HG03196 (cell line): ENCODE measurements around the gene EPHA7.

ENCODE experiments used
- ATAC-seq: cut with Tn5 transposase; IDR thresholded peaks from one replicate; pipeline ENCODE4 v1.9.1; 2021; ENCODE audit not compliant: unreplicated experiment

Gene EPHA7

DNA sequence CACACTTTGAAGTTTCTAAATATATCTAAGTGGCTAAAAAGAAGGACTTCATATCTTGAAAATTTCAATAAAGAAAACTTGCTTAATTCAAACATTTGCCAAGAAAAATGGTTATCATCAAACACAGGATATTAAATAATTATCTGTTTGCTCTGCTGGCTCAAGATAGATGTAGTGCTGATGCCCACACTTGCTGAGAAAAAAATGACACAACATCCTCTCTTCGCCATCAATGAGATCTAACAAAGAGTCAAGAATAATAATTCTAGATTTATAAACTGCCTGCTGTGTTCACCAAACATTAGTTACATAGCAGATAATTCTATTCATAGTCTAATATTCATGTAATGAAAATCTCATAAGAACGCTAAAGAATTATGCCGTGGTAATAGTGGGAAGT, 93.6 kb downstream of the EPHA7 start:
- ATAC-seq, result no peak

DNA sequence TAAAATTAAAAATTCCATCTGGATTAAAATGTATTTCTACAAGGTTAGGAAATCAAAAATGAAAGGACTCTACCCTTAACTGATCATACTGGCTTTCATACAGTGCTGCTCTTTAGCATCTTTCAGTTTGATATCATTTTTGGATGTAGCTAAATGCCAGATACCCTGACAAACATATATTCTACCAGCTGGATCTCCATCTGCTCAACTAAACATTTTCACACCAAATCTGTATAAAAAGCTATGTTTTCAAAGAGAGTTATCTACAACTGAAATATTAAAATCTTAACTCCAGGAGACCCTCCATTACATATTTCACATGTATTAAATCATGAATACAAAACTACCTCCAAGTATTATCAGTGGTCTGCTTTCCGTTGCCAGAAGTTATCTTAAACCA, 95.7 kb downstream of the EPHA7 start:
- ATAC-seq, result no peak

DNA sequence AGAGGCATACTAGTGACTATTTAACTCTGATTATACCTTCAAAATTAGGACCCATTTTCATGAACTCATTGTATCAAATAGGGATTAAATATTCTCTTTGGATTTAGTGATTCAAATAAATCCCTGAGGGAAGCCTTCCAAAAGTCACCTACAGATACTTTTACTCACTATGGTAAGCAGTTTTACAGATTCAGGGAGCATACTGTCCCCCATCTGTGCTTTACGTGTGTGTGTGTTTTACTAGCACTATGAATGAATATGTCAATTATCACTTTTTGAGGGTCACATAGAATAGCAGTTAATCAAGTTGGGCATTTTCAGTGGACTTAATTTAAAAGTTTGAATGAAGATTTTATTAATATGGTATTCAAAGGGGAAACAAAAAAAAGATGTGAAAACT, 96.7 kb downstream of the EPHA7 start:
- ATAC-seq, result no peak

DNA sequence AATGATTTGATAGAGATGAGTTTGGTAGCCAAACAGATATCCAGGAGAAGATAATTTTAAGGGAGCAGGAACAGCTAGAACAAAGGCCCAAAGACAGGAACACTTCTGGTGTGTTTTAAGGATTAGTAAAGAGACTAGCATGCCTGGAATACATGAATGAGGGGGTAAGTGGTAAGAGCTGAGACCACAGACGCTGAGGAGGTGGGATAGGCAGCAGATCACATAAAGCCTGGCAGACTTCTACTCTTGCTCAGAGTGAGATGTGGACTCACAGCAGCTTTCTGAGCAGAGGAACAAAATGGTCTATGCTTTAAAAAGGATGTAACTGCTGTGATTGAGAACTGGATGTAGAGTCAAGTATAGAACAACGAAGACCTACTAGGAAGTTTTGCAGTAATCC, 100.1 kb downstream of the EPHA7 start:
- ATAC-seq, result no peak

DNA sequence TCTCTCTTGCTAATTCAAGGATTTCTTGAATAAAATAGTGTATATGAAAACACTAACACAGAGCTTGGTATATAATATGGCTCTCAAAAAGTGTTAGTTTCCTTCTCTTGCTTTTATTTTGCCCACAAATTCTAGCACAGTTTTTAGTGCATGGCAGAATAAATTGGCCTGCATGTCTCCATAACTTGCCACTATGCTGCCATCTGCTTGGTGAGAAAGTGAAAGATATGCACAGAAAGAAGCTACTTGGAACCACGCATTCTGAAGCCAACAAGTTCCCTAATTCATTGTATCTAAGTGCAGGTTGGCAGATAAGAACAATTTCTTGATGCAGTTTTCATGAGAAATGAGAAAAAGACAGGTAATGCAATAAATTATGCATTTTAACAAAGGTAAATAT, 101.2 kb downstream of the EPHA7 start:
- no peak for ATAC-seq

DNA sequence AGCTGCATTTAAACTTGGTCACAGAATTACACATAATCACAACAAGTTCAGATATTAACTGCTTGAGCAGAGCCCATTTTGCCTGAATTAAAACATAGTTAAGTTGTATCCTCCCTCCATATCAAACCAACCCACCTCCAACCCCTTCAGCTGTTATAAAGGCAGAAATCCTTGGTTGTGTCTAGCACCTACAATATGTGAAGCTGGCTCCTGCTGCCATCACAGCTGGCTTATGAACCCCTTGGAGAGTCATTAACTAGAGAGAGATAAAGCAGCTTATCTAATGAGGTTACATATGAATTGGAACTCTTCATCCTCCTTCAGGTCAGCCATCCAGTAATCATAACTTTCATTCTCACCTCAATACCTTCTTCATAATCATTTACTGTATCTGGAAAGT, 101.8 kb downstream of the EPHA7 start:
- no peak for ATAC-seq

GRCh38 chr6:93307505-93308409, 111.6 kb downstream of the EPHA7 start:
- no peak for ATAC-seq

- no peak for ATAC-seq
Observed at GRCh38 chr6:93305088-93305487, 114.3 kb downstream of the EPHA7 start.

GRCh38 chr6:93304505-93304904, 114.9 kb downstream of the EPHA7 start:
- no peak for ATAC-seq

DNA sequence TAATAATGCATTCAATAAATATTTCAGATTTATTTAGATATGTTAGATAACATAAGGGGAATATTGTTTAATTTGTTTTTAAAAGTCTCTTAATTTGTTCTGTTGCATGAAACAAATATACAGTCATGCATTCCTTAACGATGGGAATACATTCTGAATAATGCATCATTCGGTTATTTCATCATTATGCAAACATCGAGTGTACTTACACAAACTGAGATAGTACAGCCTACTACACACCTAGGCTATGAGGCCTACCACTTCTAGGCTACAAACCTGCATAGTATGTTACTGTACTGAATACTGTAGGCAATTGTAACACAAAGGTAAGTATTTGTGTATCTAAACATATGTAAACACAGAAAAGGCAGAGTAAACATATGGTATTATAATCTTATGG, 118.7 kb downstream of the EPHA7 start:
- no peak for ATAC-seq

GRCh38 chr6:93299622-93300021, 119.7 kb downstream of the EPHA7 start:
- no peak for ATAC-seq

DNA sequence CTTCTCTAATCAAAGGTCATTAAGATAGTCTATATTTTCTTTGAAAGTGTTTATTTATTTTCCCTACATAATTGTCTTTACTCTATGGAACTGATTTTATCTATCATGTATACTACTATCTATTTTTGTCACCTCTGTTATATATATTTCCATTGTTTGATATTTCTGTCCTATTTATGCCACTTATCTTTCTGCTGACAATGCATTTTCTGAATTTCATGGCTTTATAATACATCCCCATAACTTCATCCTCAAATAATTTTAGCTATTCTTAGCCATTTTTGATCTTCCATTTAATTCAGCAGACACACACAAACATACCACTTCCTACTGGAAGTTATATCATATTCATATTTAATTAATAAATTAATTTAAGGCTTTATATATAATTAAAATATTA, 123.7 kb downstream of the EPHA7 start:
- no peak for ATAC-seq

GRCh38 chr6:93294879-93295278, 124.5 kb downstream of the EPHA7 start:
- ATAC-seq, result no peak

- ATAC-seq, result no peak
Observed at GRCh38 chr6:93293872-93294271, 125.5 kb downstream of the EPHA7 start.

DNA sequence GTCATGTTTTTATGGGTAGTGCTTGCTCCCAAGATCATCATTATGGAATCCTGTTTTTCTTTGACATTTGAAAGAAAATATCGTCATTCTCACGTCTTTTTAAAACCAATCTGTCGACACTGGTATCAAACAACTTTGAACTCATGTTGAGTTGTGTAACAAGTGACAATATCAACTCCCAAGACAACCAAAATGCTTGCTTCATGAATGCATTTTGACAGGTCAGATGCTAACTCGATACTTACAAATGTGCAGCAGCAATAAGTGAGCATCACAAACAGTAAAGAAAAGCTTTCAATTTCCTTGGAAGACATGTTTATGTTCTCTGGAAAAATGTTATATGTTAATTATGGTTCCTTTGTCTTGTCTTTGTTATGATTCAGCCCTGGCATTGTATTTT, 125.9 kb downstream of the EPHA7 start:
- ATAC-seq, result no peak

GRCh38 chr6:93282521-93283031, 136.8 kb downstream of the EPHA7 start:
- no peak for ATAC-seq

- no peak for ATAC-seq
Observed at GRCh38 chr6:93278241-93278640, 141.1 kb downstream of the EPHA7 start.

DNA sequence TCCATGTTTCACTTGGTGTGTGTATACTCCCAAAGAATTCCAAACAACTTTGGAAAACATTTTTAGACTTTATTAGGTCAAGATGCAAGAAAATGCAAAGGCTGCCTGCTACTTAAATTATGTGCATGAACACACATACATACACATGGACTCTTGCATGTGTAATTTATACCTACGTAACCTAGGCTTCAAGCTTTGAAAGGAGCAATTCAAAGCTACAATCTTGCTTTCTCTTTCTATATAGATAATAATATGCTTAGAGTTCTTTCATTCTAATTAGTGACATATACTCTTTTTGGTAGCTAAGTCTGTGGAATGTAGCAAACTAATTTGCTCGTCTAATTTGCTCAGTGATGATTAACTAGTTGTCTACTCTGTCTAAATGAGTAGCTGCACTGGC, 146.5 kb downstream of the EPHA7 start:
- no peak for ATAC-seq

GRCh38 chr6:93272211-93272610, 147.1 kb downstream of the EPHA7 start:
- ATAC-seq, result no peak

DNA sequence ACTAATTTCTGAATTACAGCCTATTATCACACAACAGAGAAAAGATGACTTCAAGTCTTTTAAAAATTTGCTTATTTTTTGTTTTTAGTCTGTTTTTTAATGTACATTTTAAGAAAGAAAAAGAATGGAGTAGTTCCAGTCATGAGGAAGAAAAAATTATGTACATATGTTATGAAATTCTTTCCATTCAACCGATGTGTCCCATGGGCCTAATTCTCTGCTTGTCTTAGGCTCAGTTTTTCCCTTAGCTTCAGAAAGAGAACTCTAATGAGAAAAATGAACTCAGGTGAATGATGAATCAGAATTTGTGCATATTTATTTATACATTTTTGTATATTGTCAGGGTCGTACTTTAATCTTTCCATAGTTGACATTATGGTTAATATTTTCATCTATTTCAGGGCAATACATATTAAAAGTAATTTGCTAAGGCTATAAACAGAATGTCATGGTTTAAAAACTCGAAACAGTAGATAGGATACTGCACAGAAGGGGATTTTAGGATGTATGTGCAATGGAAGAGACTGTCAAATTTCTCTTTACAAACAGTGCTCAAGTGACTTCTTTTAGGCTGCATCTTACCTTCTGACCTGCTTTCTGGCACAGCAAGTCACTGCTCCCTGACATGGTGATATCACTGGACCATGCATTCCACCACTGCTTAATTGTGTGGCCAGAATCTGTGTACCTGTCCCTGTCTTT, 153.1 kb downstream of the EPHA7 start:
- ATAC-seq, result no peak

GRCh38 chr6:93260881-93261280, 158.5 kb downstream of the EPHA7 start:
- ATAC-seq, result no peak

DNA sequence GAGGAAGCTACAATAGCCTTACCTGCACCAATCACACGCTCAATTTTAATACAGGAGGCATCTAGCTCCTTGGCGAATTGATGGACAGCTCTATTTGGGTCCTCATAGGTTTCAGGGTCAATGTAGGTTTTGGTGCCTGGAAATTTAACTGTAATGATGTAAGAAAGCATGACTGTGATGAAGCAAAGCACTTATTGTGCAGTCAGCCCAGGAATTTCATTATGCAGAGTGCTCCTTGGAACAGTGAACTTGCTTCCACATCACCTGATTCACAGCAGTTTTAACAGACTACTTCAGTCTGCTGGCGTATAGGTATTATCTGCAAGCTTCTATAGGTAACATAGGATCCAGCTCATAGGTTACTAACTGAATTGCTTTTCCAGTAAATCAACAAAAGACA, 160.0 kb downstream of the EPHA7 start:
- ATAC-seq, result no peak
